Activated CD8-positive, alpha-beta T cell treated with anti-CD3 and anti-CD28 coated beads, Interleukin-2, amount 10 ng/mL, durations not matched to agents 7 days and 5 days (primary cell): ENCODE measurements around the gene DOCK4. TPM values are rescaled to one million over a fixed set of nuclear protein-coding genes. Genes with fewer than 3 reads are reported as not detected.

Experiments used
- ATAC-seq: fragments of 150-1000 bp; cut with Tn5 transposase; one replicate; pipeline ENCODE4 v1.10.0; 2021; ENCODE audit warnings: moderate library complexity
- CTCF ChIA-PET: fragments of 350-600 bp; sonication (Branson Sonifier 250); formaldehyde crosslinking; loops from one replicate; lab custom pipeline; 2021; ENCODE audit warnings: antibody characterized with exemption; lab: Charles Lee
- POLR2A ChIA-PET: fragments of 350-600 bp; sonication (Branson Sonifier 250); formaldehyde crosslinking; loops from one replicate; lab custom pipeline; 2021; ENCODE audit warnings: antibody characterized with exemption; lab: Charles Lee
- DNase-seq: peaks from one replicate; pipeline ENCODE4 v3.0.0-alpha.2; 2020
- H3K27ac Mint-ChIP-seq: one replicate; pipeline ENCODE4 v1.8.0; 2021; ENCODE audit warnings: mild to moderate bottlenecking, mixed read lengths
- H3K27me3 Mint-ChIP-seq: one replicate; pipeline ENCODE4 v1.8.0; 2021; ENCODE audit warnings: low read depth, mixed read lengths
- H3K36me3 Mint-ChIP-seq: one replicate; pipeline ENCODE4 v1.8.0; 2021; ENCODE audit warnings: low read depth, mixed read lengths
- H3K4me1 Mint-ChIP-seq: one replicate; pipeline ENCODE4 v1.8.0; 2021; ENCODE audit warnings: low read depth, mixed read lengths
- H3K4me3 Mint-ChIP-seq: one replicate; pipeline ENCODE4 v1.8.0; 2021; ENCODE audit warnings: mild to moderate bottlenecking, mixed read lengths
- H3K9me3 Mint-ChIP-seq: one replicate; pipeline ENCODE4 v1.8.0; 2022; ENCODE audit warnings: mixed read lengths; ENCODE audit not compliant: insufficient read depth
- total RNA-seq, 2 experiments: library from RNA; stranded (reverse); gene quantifications; one replicate each; pipeline ENCODE4 v1.2.3, GENCODE V29; 2021

DOCK4 gene
- total RNA-seq, 2 experiments from 2014 or later = 0.10 to 0.18 TPM

GRCh38 chr7:112105584-112106530, 100.3 kb downstream of the DOCK4 start:
- Mint-ChIP-seq H3K27me3 (no peaks in the 10 kb centered on the region), H3K9me3 (no peaks in the 10 kb centered on the region), H3K4me3 (no peak overlapping the region), H3K4me1 (no peaks in the 10 kb centered on the region), H3K36me3 (no peaks in the 10 kb centered on the region), H3K27ac (no peak overlapping the region)
- ChIA-PET POLR2A (no interaction called here), CTCF (no interaction called here)
- ATAC-seq (no peak), DNase-seq (no peak)

- DNase-seq = no peak
- no peaks in the 10 kb centered on the region for H3K36me3 Mint-ChIP-seq
- no peak for ATAC-seq
- no peaks in the 10 kb centered on the region for H3K4me1 Mint-ChIP-seq
- CTCF ChIA-PET = no interaction called here
- no peak overlapping the region for H3K27ac Mint-ChIP-seq
- no peaks in the 10 kb centered on the region for H3K27me3 Mint-ChIP-seq
- H3K4me3 Mint-ChIP-seq = no peak overlapping the region
- no peaks in the 10 kb centered on the region for H3K9me3 Mint-ChIP-seq
- POLR2A ChIA-PET = no interaction called here
These were observed 102.1 kb downstream of the DOCK4 start for GRCh38 chr7:112104120-112104519.

- no peak overlapping the region for H3K4me3 Mint-ChIP-seq
- no peak for ATAC-seq
- CTCF ChIA-PET = no interaction called here
- DNase-seq = no peak
- H3K9me3 Mint-ChIP-seq = no peaks in the 10 kb centered on the region
- H3K4me1 Mint-ChIP-seq = no peaks in the 10 kb centered on the region
- no peaks in the 10 kb centered on the region for H3K27me3 Mint-ChIP-seq
- POLR2A ChIA-PET = no interaction called here
- H3K36me3 Mint-ChIP-seq = no peaks in the 10 kb centered on the region
- H3K27ac Mint-ChIP-seq = no peak overlapping the region
These were observed 103.0 kb downstream of the DOCK4 start for GRCh38 chr7:112103246-112103645.

- Mint-ChIP-seq H3K9me3 (no peaks in the 10 kb centered on the region), H3K4me3 (no peak overlapping the region), H3K36me3 (no peaks in the 10 kb centered on the region), H3K27me3 (no peaks in the 10 kb centered on the region), H3K4me1 (no peaks in the 10 kb centered on the region), H3K27ac (no peak overlapping the region)
- ChIA-PET POLR2A (no interaction called here), CTCF (no interaction called here)
- no peak for ATAC-seq
- DNase-seq = no peak
These were observed 104.9 kb downstream of the DOCK4 start for GRCh38 chr7:112101201-112101846.

- ATAC-seq (no peak), DNase-seq (no peak)
- no peak overlapping the region for H3K27ac Mint-ChIP-seq
- H3K9me3 Mint-ChIP-seq = no peaks in the 10 kb centered on the region
- H3K27me3 Mint-ChIP-seq = peaks cover 2% of the 10 kb centered on the region
- CTCF ChIA-PET = no interaction called here
- H3K36me3 Mint-ChIP-seq = no peaks in the 10 kb centered on the region
- H3K4me3 Mint-ChIP-seq = no peak overlapping the region
- H3K4me1 Mint-ChIP-seq = no peaks in the 10 kb centered on the region
- POLR2A ChIA-PET = no interaction called here
These were observed 108.7 kb downstream of the DOCK4 start for GRCh38 chr7:112097524-112097923.

GRCh38 chr7:112093409-112093808, 112.8 kb downstream of the DOCK4 start:
- ChIA-PET POLR2A (no interaction called here), CTCF (no interaction called here)
- H3K9me3 Mint-ChIP-seq = no peaks in the 10 kb centered on the region
- H3K27ac Mint-ChIP-seq = no peak overlapping the region
- H3K27me3 Mint-ChIP-seq = peaks cover 11% of the 10 kb centered on the region
- DNase-seq = no peak
- ATAC-seq = no peak
- H3K36me3 Mint-ChIP-seq = no peaks in the 10 kb centered on the region
- no peaks in the 10 kb centered on the region for H3K4me1 Mint-ChIP-seq
- no peak overlapping the region for H3K4me3 Mint-ChIP-seq

- POLR2A ChIA-PET = no interaction called here
These were observed 113.3 kb downstream of the DOCK4 start for GRCh38 chr7:112092709-112093395.

GRCh38 chr7:112092306-112092705, 113.9 kb downstream of the DOCK4 start:
- Mint-ChIP-seq H3K27me3 (peaks cover 13% of the 10 kb centered on the region), H3K9me3 (no peaks in the 10 kb centered on the region), H3K27ac (no peak overlapping the region), H3K36me3 (no peaks in the 10 kb centered on the region), H3K4me3 (no peak overlapping the region), H3K4me1 (no peaks in the 10 kb centered on the region)
- DNase-seq (no peak), ATAC-seq (no peak)
- POLR2A ChIA-PET = no interaction called here
- CTCF ChIA-PET = no interaction called here

More at GRCh38 chr7:112092709-112093395, 113.3 kb downstream of the DOCK4 start:
- H3K27me3 Mint-ChIP-seq = peaks cover 11% of the 10 kb centered on the region
- H3K9me3 Mint-ChIP-seq = no peaks in the 10 kb centered on the region
- H3K4me3 Mint-ChIP-seq = no peak overlapping the region
- no peak for ATAC-seq
- no peaks in the 10 kb centered on the region for H3K4me1 Mint-ChIP-seq
- H3K27ac Mint-ChIP-seq = no peak overlapping the region
- CTCF ChIA-PET = no interaction called here
- H3K36me3 Mint-ChIP-seq = no peaks in the 10 kb centered on the region
- DNase-seq = no peak

- H3K36me3 Mint-ChIP-seq = no peaks in the 10 kb centered on the region
These were observed 114.4 kb downstream of the DOCK4 start for GRCh38 chr7:112091768-112092167.

GRCh38 chr7:112089551-112089950, 116.6 kb downstream of the DOCK4 start:
- Mint-ChIP-seq H3K9me3 (no peaks in the 10 kb centered on the region), H3K27me3 (peaks cover 27% of the 10 kb centered on the region), H3K36me3 (no peaks in the 10 kb centered on the region), H3K27ac (no peak overlapping the region), H3K4me1 (peaks cover 2% of the 10 kb centered on the region), H3K4me3 (no peak overlapping the region)
- ATAC-seq (no peak), DNase-seq (no peak)
- POLR2A ChIA-PET = no interaction called here
- CTCF ChIA-PET = no interaction called here

More at GRCh38 chr7:112091768-112092167, 114.4 kb downstream of the DOCK4 start:
- no peaks in the 10 kb centered on the region for H3K9me3 Mint-ChIP-seq
- POLR2A ChIA-PET = no interaction called here
- ATAC-seq = no peak
- no peak overlapping the region for H3K27ac Mint-ChIP-seq
- H3K4me3 Mint-ChIP-seq = no peak overlapping the region
- peaks cover 16% of the 10 kb centered on the region for H3K27me3 Mint-ChIP-seq
- DNase-seq = no peak
- no peaks in the 10 kb centered on the region for H3K4me1 Mint-ChIP-seq
- CTCF ChIA-PET = no interaction called here

GRCh38 chr7:112088484-112089016, 117.6 kb downstream of the DOCK4 start:
- ATAC-seq = no peak
- peaks cover 2% of the 10 kb centered on the region for H3K4me1 Mint-ChIP-seq
- ChIA-PET CTCF (no interaction called here), POLR2A (no interaction called here)
- H3K27me3 Mint-ChIP-seq = peaks cover 27% of the 10 kb centered on the region
- H3K36me3 Mint-ChIP-seq = no peaks in the 10 kb centered on the region
- H3K9me3 Mint-ChIP-seq = no peaks in the 10 kb centered on the region
- no peak for DNase-seq
- no peak overlapping the region for H3K27ac Mint-ChIP-seq
- H3K4me3 Mint-ChIP-seq = no peak overlapping the region
